ENCODE results near the gene ADGRL4.
"Not testable (repeated sequence)": the region's sequence is repeated elsewhere in the genome, so short reads cannot be mapped to it uniquely, and the experiment has no call there.

ADGRL4 gene

DNA sequence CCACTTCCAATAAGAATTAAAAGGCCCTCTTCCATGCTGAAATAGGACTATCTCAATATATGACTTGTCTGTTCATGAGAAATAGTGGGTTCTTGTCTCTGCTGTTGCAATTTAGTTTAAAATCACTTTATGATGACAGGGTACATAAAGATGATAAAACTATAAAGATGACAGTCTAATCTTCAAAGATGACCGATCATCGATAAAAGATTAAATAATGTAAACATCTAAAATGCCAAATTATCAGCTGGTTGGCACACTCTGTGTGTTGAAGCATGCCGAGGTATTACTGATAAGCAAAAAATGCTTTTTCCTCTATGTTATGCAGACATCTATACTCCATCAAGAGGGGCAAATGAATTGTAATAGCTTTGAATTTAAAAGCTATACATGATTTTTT is 89.5 kb downstream of the ADGRL4 start:
- no peak for DNase-seq

DNA sequence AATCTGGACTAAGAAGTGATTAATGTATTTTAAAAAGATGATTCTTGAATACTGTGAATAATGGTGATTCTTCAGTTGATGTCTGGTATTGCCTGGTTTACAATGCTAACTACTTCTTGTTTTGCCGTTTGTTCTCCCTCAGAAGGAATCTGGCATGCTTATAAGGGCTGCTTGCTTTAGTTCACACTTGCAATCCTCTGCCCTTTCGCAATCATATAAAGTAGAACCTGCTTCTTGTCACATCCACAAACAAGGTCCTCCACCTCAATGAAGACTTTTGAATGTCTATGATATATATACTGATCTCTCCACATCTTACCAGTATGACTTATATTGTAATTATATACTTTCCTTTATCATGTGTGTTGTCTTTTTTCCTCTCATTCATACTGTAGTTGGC is 92.6 kb downstream of the ADGRL4 start:
- DNase-seq: no peak

DNA sequence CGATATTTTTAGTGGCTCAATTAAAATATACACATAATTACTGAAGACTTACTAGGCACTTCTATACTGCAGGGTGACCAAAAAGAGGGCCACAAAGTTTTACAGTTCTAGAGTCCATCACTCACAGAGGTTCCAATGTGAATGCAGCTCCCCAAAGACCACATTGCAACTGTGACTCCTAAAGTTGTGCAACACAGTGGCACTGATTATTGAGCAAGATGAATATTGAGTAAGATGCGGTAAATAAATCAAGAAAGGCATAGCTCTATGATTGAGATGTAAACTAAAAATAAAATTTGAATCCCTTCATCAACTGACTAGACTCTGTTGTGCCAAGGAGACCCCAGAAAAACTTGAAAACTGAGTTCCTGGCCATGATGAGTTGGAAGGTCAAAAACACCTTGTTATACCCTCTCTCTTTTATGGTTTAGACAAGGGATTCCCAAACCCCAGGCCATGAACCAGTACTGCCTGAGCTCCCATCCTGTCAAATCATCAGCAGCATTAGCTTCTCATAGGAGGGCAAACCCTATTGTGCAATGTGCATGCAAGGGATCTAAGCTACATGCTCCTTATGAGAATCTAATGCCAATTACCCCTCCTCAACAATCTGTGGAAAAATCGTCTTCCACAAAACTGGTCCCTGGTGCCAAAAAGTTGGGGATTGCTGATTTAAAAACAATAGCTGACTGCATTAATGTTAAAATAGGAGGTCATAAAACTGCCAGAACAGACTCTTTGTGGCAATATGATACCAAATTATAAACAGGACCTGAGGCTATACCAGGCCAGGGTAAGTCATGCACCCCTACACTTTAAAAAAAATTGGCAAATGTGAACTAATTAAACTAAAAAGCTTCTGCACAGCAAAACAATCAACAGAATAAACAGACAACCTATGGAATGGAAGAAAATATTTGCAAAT is 94.3 kb downstream of the ADGRL4 start:
- DNase-seq: no peak

DNA sequence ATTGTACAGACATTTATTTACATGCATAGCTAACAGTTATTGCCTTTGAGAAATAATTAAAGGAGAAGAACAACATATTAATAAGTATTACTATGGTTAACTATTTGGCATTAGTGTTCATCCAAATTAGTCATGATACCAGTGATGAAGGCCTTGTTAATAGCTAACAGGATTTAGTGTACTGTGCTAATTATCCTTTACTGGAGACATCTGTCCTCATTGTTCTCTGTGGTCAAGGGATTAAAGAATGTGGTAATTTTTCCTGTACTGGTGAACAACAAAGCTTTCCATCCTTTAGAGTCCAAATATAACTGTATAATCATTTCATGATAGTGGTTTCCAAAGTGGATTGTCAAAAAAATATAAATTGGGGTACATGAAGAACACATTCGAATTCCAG is 103.9 kb downstream of the ADGRL4 start:
- DNase-seq: no peak

DNA sequence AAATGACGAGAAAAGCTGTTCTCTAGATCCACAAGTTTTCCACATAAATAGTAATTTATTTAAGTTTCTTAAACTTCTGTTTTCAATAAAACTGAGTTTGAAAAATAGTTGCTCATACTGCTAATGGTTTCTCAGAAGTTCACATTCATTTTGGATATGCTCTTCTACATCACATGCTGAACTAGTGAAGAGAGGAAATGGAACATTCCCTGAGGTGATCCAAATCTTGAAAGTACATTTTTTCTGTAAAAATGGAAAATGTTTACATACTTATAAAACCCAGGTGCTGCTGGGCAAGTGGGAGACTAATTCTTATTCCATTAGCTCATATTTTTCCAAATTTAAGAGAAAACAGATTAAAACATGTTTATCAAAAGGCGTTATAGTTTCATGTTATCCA is 111.7 kb downstream of the ADGRL4 start:
- no peak for DNase-seq

DNA sequence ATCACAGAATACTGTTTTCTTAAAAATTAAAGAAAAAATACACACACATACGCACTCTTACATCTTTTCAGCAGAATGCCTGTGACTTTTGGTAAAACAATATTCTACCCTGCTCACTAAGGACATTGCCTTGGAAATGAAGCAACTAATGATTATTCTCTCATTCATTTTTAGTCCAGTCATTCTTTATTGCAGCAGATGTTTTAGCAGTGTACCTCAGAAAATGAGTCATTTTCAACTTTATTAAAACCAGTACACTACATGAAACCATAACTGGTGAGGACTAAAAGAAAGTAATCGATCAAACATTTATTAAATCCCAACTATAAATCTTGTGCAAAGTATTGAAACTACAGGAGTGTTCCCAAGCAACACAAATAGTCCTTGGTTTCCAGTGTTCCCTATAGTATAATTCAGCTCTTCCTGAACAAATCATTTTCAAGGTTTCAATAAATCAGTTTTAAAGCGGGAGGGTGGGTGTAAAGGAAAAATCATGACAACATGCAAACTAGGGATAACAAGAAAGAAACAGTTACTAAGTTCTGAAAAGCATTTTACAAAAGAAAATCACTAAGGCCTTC is 114.2 kb downstream of the ADGRL4 start:
- DNase-seq: no peak

DNA sequence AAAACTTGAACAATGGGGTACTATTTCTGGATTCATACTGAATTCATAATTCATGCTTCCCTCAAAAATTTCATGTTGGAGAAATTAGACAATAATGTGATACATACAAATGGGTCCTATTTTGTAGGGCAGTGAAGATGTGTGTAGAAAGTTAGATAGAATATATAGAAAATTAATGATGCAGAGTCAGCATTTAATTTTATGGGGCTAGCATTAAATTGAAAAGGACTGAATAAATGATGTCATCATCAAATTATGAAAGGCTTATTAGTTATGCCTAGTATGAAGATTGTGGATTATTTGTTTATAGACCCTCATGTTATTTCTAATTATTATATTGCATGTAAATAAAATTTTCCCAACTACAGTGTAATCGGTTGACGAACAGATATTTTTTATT is 119.1 kb downstream of the ADGRL4 start:
- no peak for DNase-seq

DNA sequence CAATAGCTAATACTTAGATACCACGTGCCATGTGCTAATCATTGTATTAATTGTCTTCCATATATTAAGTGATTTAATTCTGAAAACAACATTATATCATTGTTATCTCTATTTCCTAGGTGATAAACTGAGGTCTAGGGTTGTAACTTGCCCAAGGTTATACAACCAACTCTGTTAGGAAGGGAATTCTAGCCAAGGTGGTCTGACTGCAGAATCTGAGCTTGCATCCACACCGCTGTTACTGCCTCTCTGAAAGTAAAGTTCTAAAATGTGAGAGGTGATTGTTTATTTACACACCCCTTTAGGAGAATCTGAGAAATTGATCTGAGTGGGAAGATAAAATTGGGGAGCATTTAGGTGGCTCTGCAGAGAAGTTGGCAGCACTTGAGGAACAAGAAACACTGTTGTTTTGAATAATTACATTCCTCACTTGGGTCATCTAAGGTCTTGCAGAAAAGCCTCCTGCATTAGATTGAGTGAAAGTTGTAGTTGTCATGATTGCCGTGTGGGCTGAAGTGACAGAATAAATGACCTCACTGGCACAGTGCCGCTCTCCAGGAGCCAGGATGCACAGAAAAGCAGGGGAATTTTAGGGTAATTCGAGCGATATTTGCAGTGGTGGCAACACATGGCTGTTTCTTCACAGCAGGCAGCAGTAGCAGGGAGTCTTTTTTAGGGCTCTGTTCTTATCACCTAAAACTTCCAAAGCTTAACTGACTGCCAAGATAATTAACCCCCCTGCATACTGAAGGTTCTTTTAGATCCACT is 121.7 kb downstream of the ADGRL4 start:
- DNase-seq: no peak

DNA sequence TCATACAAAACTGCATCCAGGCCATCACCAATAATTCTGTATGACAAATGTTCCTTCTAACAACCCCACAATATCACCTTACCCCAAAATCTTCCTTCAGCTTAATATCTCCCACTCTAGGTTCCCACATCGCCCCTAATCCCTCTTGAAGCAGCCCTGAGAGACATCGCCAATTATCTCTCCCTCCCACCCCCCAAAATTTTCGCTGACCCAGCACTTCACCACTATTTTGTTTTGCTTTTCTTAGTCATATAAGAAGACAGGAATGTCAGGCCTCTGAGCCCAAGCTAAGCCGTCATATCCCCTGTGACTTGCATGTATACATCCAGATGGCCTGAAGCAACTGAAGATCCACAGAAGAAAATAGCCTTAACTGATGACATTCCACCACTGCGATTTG is 126.3 kb downstream of the ADGRL4 start:
- DNase-seq: no peak

DNA sequence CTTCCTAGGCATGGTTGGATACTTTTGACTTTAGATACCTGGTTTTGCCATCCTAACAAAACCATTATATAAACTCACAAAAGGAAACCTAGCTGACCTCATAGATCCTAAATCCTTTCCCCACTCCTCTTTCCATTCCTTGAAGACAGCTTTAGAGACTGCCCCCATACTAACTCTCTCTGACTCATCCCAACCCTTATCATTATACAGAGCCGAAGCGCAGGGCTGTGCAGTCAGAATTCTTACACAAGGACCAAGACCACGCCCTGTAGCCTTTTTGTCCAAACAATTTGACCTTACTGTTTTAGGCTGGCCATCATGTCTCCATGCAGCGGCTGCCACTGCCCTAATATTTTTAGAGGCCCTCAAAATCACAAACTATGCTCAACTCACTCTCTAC is 130.5 kb downstream of the ADGRL4 start:
- not testable (repeated sequence) for DNase-seq

DNA sequence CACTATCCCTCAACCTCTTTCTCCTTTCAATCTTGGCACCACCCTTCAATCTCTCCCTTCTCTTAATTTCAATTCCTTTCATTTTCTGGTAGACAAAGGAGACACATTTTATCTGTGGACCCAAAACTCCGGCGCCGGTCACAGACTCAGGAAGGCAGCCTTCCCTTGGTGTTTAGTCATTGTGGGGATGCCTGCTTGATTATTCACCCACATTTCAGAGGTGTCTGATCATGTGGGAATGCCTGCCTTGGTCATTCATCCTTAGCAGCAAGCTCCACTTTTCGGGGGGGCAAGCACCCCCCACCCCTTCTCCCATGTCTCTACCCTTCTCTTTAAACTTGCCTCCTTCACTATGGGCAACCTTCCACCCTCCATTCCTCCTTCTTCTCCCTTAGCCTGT is 133.7 kb downstream of the ADGRL4 start:
- DNase-seq: not testable (repeated sequence)

DNA sequence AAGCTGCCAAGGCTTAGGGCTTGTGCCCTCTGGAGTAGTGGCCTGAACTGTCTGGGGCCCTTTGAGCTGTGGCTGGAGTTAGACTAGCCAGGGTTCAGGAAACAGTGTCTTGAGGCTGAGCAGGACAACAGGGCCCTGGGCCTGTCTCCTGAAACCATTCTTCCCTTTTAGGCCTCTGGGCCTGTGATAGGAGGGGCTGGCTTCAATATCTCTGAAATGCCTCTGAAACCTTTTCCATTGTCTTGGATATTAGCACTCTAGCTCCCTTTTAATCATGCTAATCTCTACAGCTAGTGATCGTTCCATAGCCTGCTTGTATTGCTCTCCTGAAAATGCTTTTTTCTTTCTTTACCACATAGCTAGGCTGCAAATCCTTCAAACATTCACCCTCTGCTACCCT is 135.3 kb downstream of the ADGRL4 start:
- DNase-seq: no peak

DNA sequence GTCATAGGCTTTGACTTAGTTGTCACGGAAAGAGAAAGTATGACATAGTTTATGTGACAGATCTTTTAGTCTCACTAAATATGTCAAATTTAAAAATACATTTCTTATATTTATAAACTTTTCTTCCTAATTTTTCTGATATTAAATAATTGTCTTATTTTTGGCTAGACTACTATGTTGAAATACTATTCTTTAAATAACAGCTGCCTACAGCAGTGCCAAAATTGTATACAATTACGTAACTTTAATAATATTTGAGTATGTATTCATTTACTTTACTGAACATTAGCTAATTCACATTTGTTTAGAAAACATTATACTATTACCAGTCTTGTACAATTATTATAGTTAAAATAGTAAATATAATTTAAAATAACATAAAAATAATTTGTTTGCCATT is 137.4 kb downstream of the ADGRL4 start:
- no peak for DNase-seq

DNA sequence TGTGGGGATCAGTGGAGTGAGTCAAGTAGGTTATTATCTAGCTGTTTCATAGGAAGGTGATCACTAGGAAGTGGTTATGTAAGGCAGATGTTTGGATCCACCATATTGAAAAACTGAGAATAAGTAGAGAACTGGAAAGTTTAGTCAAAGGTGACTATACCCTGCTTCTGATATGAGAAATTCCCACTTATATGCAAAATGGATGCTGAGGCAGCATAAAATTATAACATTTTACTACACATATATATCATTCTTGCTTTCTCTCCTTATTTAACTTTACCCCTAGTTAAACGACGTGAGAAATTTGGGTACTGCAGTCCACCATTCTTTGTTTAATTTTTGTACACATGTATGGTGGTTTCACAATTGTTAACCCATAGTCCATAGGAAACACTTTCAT is 142.4 kb downstream of the ADGRL4 start:
- no peak for DNase-seq

DNA sequence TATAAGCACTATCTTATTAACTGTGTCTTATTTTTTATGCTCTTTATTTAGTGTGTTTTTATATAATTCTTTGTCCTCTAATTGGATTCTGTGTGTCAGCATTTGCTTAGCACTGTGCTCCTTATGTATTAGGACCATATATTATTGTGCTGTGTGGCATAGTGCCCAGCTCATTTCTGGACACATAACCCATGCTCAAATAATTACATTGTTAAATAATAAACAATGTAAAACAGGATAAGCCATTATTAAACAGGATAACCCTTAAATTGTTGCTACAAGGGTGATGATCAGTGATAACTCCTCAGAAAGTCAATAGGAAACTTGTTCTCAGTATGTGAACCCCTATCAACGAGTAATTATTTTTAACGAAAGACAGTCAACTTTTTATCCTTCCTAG is 150.4 kb downstream of the ADGRL4 start:
- no peak for DNase-seq

DNA sequence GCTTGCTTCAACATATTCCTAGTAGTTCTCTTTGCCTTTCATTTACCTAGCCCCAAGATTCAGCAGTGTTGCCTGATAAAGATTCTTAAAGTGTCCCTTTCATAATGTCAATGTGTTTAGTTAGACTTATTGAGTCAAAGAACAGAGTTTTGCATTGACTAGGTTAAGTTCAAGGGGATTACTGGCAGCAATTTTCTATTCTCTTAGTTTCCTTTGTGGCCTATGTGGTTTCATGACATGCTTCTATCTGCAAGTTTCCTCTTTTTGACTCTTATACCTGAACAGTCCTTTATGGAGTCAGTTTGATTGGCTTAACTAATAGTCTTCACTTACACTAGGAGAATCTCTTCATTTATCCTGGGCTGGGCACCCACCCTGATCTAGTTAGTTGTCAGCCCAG is 151.3 kb downstream of the ADGRL4 start:
- DNase-seq: no peak

DNA sequence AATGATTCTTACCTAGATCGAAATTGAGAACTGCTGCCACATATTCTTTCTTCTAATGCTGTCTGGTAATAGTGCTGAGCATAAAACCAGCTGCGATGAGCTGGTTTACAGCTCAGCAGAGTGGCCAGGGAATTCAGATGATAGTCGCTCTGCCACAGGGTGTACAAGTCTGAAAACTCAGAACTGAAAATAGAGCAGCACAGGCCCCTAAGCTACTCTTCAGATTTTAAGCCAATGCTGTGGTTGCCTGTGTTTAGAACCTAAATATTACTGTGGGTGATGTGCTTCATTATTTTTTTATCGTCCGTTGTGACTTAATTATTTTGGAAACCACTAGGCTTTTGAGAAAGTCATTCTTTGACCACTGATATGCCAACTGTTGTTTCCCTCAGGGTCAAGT is 152.0 kb downstream of the ADGRL4 start:
- DNase-seq: no peak

DNA sequence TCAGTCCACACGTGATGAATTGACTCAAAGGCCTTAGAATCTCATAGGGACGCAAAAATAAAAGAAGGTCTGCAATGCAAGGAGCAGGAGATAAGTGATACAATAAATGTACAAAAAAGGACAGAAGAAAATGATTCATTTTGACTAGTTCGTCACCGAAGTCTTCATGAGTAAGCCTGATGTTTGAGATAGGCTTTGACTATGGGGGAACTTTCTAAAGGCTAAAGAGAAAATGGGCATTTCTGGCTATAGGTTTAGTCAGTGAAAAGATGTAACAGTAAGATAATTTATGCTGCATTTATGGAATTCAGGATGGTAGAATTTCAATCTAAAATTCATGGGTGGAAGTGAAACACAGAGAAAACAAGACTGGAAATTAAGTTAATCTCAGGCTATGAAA is 163.0 kb downstream of the ADGRL4 start:
- DNase-seq: no peak

DNA sequence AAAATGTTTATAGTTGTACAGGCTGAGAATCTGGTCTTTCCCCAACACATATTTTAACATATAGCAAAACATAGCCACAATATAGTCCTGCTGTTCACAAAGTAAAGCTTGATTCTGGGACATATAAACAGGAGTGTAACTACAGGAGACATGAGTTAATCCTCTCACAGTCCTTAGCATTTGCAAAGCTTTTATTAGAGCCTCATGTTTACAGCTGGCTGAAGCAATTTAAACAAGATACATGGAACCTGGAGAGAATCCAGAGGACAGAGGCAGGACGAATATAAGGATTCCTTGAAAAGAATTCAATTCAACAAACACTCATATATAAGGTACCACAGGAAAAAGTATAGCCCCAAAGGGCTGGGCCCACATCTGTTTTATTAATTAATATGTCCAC is 163.4 kb downstream of the ADGRL4 start:
- no peak for DNase-seq

DNA sequence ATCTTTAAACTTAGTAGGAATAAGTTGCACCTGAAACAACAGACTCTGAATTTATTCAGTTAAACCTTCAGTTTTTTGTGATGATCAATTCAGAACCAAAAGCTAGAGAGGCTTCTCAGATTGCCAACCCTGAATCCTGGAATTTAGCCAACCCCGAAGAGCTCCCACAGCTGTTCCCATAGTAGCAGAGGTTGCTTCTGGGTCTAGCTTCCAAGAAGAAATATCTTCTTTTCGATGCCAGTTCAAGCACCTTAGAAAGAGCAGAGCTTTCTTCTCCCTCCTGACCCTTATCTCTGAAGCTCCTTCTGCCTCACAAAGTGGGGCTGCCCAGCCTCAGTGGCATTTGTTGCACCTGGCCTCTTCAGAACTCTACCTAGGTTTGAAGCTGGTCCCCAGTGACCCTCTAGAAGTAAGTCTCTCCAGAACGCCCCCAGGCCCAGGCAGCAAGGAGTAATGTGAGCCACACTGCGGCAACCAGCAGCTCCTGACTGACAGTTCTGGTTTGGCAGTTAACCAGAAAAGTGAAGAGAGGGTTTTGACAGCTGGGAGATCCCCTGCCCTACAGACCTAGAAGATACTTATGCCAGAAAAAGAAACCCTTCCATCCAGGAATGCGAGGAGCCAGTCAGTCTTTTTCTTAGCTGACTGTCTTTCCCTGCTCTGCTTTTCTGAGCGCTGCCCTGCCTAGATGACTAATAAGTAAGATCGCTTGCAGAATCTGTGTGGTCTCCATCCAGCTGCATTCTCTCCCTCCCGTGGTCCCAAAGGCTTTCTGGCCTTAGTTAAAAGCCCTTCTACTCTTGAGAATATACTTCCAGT is 165.9 kb downstream of the ADGRL4 start:
- no peak for DNase-seq
